Stimulated activated CD8-positive, alpha-beta memory T cell treated with anti-CD3 and anti-CD28 coated beads, Interleukin-15, amount 100 ng/mL, for 24 hours (primary cell): Measurements from ENCODE around the gene ZSWIM8.

Source experiments
- DNase-seq: peaks from one replicate; pipeline ENCODE4 v3.0.0-alpha.2; 2020; ENCODE audit warnings: low read depth

ZSWIM8 gene

GRCh38 chr10:73843261-73843660 is 57.9 kb downstream of the ZSWIM8 start:
- no peak for DNase-seq

GRCh38 chr10:73847031-73847430 is 61.6 kb downstream of the ZSWIM8 start:
- DNase-seq, result no peak

- DNase-seq, result peak; percentile 95
These were observed 63.5 kb downstream of the ZSWIM8 start for GRCh38 chr10:73848821-73849489.

- no peak for DNase-seq
These were observed 64.8 kb downstream of the ZSWIM8 start for GRCh38 chr10:73850211-73850610.

GRCh38 chr10:73850863-73851461 is 65.6 kb downstream of the ZSWIM8 start:
- no peak for DNase-seq
